LNCAP (cell line): ENCODE data around the gene LAPTM4A.

Experiments used
- TF ChIP-seq, protein P1 (sequence below): fragments of 450-650 bp; IDR thresholded peaks from 2 replicates; pipeline ENCODE4 v1.5.1; 2017; ENCODE audit warnings: mild to moderate bottlenecking

Gene LAPTM4A

DNA sequence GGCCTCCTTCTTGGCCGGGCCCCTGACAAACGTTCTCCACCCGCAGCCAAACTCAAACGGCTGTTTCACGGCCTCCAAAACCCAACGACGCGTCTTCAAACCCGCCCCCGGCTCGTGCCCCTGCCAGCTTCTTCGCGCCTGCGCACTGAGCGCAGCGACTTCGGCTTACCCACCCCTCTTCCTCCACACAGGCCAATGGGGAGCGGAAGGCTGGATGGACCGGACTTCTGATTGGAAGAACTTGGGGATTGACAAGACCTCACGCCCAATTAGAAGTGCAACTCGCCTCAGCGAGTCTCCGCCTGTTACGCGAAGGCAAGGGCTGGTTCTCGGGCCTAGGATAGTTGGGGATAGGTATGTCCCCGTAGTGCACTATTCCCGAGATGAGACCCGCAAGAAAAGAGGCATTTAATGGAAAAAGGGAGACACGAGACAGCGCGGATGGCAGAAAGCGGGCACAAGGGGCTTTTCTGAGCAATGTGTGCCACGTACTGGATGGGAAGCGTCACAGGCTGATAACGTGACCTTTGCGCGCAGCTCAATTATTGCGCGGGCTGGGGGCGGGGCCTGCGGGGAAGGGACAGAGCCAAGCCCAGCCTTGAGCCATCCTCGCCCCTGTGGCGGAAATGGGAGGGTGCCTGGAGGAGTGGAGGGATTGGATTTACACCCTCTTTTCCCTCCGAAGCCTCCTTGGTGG is at the start of gene LAPTM4A:
Gene LAPTM4A (minus strand): TSS at position 97 of the 697 bp plus-strand sequence. CDS start 108 bp downstream, outside the sequence.
- TF ChIP-seq, protein P1, sequence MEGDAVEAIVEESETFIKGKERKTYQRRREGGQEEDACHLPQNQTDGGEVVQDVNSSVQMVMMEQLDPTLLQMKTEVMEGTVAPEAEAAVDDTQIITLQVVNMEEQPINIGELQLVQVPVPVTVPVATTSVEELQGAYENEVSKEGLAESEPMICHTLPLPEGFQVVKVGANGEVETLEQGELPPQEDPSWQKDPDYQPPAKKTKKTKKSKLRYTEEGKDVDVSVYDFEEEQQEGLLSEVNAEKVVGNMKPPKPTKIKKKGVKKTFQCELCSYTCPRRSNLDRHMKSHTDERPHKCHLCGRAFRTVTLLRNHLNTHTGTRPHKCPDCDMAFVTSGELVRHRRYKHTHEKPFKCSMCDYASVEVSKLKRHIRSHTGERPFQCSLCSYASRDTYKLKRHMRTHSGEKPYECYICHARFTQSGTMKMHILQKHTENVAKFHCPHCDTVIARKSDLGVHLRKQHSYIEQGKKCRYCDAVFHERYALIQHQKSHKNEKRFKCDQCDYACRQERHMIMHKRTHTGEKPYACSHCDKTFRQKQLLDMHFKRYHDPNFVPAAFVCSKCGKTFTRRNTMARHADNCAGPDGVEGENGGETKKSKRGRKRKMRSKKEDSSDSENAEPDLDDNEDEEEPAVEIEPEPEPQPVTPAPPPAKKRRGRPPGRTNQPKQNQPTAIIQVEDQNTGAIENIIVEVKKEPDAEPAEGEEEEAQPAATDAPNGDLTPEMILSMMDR, result no peak

DNA sequence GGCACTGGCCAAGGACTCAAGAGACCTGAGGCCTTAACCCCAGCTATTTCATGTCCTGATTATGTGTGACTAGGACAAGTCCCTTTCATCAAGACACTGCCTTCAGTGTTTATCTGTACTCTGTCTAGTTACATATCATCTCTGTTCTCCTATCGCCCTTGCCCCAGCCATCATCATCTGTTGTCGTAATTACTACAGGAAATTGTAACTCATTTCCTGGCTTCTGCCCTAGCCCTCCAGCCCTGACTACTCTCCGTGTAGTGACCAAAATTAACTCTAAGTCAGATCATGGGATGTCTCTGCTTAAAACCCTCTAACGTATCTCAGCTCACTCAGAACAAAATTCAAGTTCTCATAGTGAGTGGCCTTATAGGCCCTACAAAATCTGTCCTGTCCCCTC is 49.3 kb upstream of the LAPTM4A start:
- TF ChIP-seq, protein P1, result no peak

DNA sequence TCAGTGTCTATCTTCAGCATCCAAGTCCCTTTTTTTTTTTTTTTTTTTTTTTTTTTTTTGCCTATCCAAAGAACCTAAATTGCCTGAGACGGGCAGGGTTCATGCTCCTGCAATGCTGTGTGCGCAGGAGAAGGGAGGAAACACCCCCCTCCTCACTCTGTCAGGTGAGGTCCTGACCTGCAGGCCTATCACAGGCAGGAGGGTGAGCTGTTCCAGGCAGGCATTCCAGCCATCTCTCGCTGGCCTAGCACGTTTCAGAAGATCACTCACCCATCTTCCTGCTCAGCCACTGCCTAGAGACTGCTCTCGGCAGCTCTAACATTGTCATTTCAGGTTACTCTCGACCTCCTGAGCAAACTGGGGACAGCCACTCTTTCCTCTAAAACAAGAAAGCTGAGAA is 48.4 kb upstream of the LAPTM4A start:
- TF ChIP-seq, protein P1, result no peak

DNA sequence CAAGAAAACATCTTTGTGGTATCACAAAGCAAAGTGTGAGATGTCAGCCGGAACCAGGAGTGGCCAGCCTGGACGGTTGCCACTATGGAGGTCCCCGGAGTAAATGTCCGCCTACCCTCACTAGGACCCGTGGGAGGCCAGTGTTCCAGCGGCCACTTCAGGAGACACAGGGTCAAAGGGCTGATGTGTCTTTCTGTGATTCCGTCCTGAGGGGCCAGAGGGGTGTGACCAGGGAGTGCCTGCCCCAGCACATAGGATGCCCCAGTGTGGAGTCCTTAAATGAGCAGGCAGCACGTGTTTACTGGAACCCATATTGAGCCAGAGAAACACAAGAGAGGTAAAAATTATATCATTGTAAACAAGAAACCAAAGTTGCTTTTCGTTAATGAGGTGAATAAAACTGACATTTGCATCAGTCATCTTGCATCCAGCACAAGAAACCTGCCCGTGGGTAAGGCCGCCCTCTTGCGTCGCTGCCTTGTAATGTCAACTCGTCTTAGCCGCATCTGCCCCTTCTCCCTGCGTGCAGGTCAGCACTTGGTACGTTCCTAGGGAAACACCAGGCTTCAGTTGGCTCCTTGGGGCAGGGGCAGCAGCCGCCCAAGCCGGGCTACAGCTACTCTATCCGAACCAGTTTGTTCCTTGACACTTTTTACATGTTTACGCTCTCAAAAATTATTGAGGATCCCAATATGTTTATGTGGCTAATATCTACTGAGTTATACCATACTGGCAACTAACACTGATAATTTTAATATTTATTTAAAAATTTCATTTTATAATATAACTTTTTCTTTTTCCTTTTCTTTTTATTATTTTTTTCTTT is 46.7 kb upstream of the LAPTM4A start:
- TF ChIP-seq, protein P1, result peak; percentile 75

DNA sequence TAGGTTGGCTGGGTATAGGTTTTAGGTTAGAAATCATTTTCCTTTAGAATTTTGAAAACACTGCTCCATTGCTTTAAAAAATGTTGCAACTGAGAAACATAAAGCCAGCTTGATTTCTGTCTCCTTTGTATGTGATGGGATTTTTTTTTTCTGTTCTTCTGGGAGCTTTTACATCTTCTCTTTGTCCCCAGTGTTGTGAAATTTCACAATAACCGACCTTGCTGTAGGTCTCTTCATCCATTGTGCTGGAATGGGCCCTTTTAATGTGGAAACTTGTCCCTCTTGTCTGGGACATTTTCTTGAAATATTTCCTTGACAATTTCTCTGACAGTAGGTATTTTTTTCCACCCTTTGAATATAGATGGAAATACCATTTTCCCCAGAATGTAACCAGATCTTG is 44.0 kb upstream of the LAPTM4A start:
- TF ChIP-seq, protein P1, result no peak

DNA sequence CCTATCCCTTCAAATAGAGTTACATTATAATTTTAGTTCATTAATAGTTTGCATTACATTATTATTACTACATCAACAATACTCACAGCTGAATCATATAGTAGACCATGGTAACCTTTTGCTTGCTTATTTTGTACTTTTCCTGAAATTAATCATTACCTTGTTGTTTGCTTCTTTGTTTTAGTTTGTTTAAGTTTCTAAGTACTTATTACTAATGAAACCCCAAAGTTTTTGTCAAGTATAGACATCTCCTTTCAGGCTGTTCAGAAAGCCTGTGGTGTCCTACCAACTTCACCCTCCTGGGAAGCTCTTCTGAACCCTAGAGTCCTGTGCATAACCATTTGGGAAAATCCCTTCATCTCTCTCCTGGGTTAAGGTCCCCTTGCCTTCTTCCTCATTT is 43.5 kb upstream of the LAPTM4A start:
- TF ChIP-seq, protein P1, result no peak

DNA sequence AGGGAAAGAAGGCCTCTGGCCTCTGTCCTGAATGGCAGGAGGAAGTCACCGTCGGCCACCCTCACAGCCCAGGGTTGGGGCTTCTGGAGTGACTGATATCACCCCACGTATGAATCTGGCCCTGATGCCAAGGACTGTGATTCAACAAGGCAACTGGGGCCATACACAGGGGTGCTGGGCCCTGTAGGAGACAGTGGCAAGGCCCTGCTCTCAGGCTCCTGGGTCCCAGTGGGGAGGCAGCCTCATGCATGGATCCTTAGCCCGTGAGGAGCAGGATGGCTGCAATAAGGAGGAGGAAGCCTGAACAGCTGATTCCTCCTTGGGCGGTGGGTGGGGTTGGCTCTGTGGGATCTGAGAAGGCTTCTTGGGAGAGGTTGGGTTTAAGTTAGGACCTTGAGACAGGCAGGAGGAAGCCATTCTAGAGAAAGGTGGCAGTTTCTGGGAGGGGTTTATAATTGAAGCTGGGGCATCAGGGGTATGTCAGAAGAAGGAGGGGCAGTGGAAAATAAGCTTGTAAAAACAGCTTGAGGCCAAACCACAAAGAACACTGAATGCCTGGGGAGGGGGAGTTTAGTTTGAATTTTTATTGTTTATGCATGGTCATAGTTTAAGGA is 42.8 kb upstream of the LAPTM4A start:
- TF ChIP-seq, protein P1, result no peak
